A549 (cell line): ENCODE data around the gene ARHGAP42.

ENCODE experiments used
- CEBPB ChIP-seq, 2 experiments: fragments of >200 bp in 1 of 2; sonication (Bioruptor Twin) in 1 of 2; formaldehyde crosslinking in 1 of 2; IDR thresholded peaks; 2 replicates each; pipeline ENCODE4 v1.6.1; 2012 to 2016
- CTCF ChIP-seq: fragments of >200 bp; sonication (Bioruptor Twin); formaldehyde crosslinking; IDR thresholded peaks from 3 replicates; pipeline ENCODE4 v1.5.1; 2016
- FOSL2 ChIP-seq, 2 experiments: fragments of 450-650 bp in 1 of 2; fragments of >200 bp in 1 of 2; sonication (Bioruptor Twin) in 1 of 2; formaldehyde crosslinking; IDR thresholded peaks; 2 replicates each; pipeline versions ENCODE4 v1.5.0 to v1.6.1; 2016 to 2020; ENCODE audit warnings: mild to moderate bottlenecking in 1 of 2, moderate library complexity in 1 of 2
- MYC ChIP-seq: IDR thresholded peaks from 2 replicates; pipeline ENCODE4 v1.6.1; 2012; ENCODE audit warnings: mild to moderate bottlenecking, inconsistent platforms, low read length, improper control_type of control experiment, borderline replicate concordance

- no peak for TF ChIP-seq CTCF
- TF ChIP-seq FOSL2 (IDR thresholded peaks at IDR 0.05): no peak
- no peak for TF ChIP-seq FOSL2 (CRISPR knock-in tag; IDR thresholded peaks at IDR 0.05)
- TF ChIP-seq MYC: no peak
- TF ChIP-seq CEBPB (IDR thresholded peaks at IDR 0.05): no peak
Measured at GRCh38 chr11:100760744-100761143, 73.7 kb downstream of the ARHGAP42 start.
